IPS-NIHi11 (cell line): ENCODE data around the gene SLC33A1.
"Not testable (repeated sequence)": the region's sequence is repeated elsewhere in the genome, so short reads cannot be mapped to it uniquely, and the experiment has no call there.

Source experiments
- DNase-seq: peaks from one replicate; pipeline ENCODE4 v3.0.0; 2012; ENCODE audit warnings: mixed read lengths, low spot score

The SLC33A1 gene

DNA sequence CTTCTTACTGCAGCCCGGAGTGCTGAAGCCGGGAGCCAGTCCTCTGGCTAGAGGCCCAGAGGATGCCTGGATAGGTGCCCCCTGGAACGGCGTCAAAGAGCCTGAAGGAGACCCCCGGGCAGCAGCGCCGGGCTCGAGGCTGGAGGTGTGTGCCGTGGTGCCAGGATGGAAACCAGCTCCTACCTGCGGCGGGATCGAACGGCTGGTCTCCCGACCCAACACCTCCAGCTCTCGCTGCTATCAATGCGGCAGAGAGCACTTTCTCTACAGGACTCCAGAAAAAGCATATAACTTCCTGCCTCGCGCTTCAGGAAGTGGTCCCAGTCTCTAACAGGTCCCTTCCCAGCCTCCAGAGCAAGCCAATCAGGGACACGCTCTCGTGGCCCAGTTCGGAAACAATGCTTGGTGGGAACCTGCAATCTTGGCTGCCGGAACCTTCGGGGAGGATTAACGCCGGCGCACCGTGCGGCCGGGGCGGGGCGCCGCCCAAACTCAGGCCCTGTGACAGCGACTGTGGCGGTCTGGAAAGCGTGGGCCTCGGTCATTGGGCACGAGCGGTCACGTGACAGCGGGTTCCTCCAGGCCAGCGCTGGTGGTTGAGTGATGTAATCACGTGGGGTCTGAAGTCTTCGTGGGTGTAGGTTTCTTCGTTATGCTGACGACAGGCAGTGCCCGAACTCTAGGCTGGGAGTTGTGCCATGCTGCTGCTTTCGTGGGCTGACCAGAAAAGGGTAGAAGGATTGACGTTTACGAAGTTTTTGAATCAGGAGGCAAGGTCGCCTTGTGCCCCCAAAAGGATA is at the start of gene SLC33A1:
SLC33A1 (minus strand) TSS at position 287 of the 800 bp plus-strand sequence. CDS start 430 bp downstream, outside the sequence.
- peak; percentile 98 for DNase-seq

DNA sequence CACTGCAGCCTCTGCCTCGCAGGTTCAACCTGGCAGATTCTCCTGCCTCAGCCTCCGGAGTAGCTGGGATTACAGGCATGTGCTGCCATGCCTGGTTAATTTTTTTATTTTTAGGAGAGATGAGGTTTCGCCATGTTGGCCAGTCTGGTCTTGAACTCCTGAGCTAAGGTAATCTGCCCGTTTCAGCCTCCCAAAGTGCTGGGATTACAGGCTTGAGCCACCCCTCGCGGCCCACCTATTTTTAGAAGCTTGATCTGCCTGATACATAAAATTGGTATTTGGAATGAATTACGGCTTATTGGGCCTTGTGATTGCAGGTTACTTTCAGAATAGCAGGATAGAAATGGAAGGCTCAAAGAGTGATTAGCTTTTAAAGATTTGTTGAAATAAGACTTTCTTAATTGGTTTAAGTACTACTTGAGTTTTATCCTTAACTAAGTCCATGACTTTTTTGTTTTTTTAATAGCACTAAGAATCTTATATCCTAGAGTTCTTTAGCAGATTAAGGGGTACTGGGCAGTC is 41.2 kb upstream of the SLC33A1 start:
- no peak for DNase-seq

DNA sequence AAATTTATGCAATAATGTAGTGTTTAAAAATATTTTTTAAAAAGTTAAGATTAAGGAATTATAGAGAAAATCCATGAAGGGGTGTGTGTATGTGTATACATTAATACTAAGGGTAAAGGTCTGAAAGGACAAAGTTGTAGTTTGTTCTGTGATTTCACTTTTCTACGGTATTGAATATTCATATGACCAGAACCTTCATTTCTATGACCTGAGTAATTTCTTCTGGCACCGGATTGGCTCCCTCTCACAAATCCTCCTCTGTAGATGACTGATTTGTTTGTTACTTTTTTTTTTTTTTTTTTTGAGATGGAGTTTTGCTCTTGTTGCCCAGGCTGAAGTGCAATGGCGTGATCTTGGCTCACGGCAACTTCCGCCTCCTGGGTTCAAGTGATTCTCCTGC is 37.1 kb upstream of the SLC33A1 start:
- DNase-seq, result no peak

DNA sequence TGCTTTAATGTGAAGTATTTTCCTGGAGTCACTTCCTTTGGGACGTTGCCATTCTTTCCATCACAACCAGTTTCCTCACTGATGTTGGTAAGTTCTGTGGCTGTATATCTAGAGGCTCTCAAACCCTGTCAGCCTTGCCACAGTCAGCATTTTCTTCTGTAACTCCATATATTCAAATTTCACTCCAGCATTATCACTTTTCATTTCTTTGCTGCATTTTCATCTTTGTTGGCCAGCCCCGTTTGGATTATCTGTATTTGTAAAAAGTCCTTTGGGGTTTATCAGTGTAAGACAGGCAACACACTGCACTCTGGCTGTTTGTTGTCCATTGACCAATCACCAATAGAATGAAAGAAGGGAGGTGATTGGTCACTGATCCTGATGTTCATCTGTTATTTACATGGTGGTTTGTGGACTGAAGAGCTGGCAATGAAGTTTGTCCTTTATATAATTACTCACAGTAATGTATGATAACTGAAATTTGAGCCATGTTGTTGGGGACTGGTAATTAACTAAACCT is 36.5 kb upstream of the SLC33A1 start:
- DNase-seq, result peak; percentile 17

DNA sequence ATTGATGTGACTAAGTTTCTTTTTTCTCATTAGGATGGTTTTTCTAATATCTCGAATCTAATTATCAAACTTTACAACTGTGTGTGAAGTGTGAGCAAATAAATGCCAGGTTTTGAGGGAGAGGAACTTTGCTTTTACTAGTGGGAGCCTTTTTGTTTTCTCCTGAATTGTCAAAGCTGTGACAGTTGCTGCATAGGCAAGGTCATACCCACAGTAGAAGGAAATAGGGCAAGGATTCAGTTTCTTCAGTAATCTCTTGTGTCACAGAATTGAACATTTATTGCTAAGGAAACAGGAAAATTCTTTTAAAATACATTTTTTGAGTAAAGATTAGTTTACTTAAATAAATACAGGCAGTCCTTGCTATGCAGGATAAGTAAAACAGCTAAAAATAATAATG is 35.7 kb upstream of the SLC33A1 start:
- DNase-seq, result no peak

DNA sequence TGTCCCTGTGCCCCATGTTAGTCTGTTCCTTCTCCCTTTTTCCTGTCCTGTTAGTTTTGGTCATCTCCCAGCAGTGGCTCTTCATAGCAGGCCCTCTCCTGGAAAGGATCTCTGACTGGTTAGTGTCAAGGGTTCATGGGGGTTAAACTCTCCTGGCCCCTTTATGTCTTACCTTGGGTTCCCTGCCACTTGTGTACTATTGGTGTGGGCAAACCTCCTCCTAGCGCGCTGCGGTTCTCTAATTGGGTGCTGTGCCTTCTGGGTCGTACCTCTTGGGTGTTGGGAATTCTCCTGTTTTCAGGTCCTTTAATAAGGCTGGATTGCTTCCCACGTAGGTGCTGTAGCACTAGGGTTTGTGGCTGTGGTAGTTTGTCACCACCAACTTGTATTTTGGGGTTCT is 35.0 kb upstream of the SLC33A1 start:
- no peak for DNase-seq

DNA sequence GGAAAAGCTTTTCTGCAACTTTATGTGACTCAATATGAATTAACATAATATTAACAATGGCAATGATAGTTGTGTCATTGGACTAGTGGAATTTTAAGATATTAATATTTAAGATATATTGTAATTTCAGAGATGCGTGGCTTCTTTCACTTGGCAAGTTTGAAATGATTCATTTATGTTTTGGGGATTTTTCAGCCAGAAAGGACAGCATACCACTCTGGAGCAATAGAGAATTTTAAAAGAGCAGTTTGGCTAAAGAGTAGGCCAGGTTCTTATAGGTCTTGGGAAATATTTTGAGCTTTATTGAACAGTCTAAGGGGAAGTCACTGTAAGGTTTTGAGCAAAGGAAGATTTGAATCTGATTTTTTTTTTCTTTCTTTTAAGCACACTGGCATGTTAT is 32.7 kb upstream of the SLC33A1 start:
- no peak for DNase-seq

DNA sequence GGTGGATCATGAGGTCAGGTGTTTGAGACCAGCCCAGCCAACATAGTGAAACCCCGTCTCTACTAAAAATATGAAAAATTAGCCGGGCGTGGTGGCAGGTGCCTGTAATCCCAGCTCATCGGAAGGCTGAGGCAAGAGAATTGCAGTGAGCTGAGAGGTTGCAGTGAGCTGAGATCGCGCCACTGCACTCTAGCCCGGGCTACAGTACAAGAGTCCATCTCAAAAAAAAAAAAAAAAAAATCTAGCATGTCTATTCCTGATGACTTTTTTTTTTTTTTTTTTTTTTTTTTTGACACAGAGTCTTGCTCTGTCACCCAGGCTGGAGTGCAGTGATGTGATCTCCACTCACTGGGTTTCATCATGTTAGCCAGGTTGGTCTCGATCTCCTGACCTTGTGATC is 32.1 kb upstream of the SLC33A1 start:
- DNase-seq, result not testable (repeated sequence)

DNA sequence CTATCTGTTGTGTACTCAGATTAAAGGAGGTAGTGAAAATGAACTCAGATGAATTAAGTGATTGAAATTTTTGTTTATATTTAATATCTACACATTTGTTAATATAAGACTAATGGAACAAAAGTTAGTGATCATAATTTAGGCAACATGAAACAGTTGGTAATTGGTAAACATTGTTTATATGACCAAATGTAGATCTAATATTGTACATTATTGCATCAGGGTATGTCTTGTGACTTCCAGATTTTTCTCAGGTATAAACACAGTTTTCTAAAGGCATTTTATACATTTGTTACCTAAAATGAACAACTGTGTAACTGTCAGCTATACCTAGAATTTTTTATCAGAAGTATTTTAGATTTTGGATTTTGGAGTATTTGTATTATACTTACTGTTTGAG is 31.1 kb upstream of the SLC33A1 start:
- DNase-seq, result no peak

DNA sequence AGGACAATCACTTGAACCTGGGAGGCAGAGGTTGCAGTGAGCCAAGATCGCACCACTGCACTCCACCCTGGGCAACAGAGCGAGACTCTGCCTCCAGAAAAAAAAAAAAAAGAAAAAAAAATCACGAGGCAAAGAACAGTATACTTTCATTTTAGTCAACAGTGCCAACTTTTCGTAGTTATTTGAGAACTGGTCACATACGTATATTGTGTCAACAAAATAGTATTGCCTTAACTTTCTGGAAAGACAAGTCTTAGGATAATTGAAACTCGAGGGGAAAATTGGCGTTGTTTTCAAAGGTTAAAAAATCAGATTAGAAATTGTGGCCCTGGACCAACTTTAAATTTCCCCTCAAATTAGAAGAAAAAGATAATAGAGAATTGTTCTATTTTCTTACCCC is 30.1 kb upstream of the SLC33A1 start:
- no peak for DNase-seq

DNA sequence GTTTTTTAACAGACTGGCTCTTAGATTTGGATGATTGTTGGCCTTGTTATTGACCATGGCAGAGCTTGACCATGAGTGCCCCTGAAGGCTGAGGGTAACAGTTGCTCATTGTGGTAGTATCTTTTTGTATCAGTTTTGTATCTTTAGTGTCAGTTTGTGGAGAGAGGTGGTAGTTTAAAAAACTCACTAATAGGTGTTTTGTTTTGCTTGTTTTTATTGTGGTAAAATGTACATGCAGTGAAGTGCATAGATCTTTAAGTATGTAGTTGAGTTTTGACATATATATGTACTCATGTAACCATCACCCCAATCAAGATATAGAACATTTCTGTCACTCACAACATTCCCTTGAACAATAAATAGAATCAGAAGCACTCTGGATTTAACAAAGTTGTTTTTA is 26.1 kb upstream of the SLC33A1 start:
- no peak for DNase-seq

DNA sequence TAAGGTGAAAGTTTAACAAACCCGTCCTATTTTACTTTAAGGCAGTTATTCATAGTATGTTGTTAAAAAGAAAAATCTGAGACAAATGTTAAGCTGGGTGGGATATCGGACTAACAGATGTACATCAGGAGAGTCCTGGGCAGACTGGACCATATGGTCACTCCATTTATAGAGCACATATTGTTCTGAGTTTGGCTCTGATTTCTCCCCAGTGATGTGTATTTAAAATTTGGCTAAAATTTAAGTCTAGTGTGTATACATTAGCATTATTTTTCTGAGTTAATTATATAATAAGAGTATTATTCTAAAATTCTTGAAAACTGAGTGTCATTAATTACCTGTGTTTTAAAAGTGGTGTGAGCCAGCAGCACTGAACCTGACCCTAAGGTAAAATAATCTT is 22.3 kb upstream of the SLC33A1 start:
- DNase-seq, result no peak

DNA sequence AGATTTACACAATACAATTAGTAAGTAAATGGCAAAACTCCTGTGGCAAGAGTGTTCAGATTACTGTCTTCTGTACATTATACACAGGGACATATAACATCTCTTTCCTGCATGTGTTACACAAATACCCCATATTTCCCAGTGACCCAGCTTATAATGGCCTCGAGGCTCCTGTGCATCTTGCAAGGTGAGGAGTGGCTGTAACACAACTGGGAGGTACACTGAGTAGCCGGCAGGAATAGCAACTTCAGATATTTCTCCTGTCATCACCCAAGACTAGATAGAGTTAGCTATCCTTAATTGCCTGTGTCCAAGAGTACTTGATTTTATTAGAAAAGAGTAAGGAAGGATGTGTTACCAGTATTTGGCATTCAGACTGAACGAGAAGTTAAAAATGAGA is 21.8 kb upstream of the SLC33A1 start:
- DNase-seq, result no peak

DNA sequence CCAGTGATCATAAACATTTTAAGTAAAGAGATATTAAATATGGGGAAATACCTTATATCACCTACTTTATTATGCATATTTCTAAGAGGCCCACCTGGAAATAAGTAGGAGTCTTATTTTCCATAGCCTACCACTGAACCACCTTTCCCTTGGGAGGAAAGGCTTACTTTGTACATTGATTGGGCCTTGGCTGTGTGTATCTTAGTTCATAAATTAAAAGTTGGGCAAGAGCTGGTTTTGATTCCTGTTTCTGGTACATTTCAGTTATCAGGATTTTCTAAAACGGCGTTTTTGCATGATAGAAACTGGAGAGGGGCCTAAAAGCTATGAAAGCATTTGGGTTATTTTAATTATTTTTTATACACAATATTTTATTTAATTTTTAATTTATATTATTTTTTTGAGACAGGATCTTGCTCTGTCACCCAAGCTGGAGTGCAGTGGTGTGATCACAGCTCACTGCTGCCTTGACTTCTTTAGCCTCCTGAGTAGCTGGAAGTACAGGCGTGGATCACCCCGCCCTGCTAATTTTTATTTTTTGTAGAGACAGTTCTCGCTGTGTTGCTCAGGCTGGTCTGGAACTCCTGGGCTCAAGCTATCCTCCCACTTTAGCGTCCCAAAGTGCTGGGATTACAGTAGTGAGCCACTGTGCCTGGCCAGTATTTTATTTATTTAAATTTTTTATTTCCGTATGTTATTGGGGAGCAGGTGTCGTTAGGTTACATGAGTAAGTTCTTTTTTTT is 18.8 kb upstream of the SLC33A1 start:
- DNase-seq, result no peak

DNA sequence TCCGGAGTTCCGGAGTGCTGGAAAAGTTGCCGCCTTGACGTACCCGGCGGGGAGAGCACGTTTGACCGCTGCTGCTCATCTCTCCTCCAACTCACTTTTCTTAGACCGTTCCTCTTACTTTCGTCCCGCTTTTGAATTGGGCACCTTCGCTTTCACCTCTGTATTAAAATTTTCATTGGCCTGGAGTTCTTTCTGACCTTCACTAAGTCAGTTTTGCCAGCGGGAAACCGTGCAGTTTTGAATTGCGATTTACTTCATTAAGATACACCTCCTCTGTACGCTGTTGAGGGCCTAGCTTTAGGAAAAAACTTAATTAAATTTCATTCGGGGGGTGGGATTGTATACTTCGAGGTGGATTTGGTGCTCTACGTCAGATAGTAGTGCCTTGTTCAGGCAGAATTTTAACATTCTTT is 17.5 kb upstream of the SLC33A1 start:
- no peak for DNase-seq

DNA sequence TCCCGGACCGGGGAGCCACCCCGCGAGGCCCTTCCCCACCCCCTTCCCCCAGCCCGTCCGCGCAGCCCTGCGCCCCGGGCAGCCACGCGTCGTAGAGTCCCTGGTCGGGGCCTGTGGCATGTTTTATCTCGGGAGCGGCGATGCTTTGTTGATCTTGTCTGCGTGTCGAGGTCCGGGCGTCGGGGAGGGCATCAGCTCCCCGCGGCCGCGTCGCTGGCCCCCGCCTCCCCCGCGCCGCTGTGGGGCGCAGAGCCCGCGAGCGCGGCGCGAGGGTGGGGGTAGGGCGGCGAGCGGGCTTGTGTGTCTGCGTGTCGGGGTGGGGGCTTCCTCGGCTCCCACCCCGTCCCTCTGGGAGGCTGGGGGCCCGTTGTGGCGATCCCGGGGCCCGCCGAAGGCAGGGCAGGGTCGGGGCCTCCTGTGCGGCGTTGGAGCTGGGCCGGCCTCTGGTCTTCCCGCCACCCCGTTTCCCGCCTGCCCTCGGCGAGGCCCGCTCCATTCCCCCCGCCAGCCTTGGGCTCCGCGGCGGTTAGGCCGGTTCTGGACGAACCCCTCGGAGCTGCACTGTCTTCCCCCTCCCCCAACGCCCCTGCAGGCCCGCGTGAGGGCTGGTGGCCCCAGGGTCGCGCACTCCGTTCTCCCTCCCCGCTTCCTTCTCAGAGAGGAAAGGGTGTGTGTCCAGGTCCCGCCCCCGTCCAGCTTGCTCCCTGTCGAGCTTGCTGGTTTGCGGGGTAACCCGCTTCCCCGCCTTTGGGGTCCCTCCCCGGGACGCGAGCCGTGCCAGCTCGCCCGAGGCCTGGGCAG is 16.9 kb upstream of the SLC33A1 start:
- peak; percentile 53 for DNase-seq

DNA sequence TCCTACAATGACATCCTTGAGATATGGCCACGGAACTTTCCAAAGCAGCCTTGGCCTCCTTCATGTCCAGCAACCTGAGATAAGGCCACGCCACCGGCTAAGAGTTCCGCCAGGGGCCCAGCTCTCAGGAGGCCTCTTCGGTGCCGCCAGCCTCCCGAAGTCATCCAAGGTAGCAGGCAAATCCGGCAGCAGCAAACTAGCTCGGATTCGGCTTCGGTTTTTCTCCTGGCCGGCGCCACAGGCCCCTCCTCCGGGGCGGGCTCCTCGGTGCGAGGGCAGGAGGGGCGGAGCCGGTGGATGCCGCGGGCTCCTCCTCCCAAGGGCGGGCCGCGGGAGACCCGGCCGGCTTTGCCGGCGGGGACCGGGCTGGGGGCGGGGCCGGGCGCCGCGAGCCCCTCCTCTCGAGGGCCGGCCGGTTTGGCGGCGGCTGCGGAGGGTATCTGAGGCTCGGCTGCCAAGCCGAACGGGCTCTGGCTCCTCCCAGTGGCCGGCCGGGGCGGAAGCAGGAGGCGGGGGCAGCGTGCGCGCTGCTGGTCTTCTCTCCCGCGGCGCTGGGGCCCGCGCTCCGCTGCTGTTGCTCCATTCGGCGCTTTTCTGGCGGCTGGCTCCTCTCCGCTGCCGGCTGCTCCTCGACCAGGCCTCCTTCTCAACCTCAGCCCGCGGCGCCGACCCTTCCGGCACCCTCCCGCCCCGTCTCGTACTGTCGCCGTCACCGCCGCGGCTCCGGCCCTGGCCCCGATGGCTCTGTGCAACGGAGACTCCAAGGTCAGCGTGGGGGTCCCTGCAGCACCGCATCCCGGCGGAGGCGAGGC is 16.1 kb upstream of the SLC33A1 start, which contains the start of gene GMPS:
GMPS (plus strand) TSS at position 518 of the 812 bp plus-strand sequence; CDS start at position 739, 221 bp downstream.
- DNase-seq, result peak; percentile 97

DNA sequence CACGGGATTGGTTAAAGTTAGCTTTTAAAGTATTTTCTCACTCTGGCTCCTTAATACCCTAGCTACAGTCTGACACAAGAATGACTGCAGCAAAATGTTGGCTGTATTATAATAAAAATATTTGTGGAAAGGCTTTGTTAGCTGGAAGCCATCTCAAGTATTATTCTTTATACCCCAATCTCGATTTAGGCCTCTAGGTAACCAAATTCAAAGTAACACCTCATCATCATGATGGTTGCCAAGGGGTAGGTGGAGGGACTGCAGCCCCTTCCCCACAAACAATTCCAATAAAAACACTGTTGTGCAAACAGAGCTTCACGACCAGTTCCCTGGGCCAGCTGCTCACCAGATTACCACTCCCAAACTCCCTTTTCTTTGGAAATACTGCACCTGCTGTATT is 15.5 kb upstream of the SLC33A1 start:
- DNase-seq, result peak; percentile 24

DNA sequence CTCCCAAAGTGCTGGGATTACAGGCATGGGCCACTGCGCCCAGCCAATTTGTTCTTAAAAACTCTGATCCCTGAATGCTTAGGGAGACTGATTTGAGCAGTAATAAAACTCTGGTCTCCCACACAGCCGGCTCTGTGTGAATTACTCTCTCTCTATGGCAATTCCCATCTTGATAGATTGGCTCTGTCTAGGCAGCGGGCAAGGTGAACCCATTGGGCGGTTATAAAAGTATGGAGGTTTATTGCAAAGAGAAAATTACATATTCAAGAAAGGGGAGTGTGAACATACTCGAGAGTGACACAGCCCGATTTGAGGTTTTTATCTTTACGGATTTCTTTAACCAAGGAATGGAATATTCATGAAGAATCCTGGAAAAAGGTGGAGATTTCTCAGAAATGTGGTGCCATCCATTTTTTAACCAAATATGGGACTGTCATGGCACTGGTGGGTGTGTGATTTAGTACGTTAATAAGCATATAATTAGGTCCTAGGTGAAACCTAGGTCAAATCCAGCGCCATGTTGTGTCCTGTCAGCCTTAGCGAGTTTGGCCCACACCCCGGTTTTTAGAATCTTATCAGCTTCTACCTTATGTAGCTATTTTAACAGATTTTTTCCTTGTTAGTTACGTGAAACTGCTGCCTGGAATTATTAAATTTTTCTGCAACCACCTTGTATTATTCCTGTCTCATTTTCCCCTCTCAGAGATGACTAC is 9.0 kb upstream of the SLC33A1 start:
- no peak for DNase-seq

DNA sequence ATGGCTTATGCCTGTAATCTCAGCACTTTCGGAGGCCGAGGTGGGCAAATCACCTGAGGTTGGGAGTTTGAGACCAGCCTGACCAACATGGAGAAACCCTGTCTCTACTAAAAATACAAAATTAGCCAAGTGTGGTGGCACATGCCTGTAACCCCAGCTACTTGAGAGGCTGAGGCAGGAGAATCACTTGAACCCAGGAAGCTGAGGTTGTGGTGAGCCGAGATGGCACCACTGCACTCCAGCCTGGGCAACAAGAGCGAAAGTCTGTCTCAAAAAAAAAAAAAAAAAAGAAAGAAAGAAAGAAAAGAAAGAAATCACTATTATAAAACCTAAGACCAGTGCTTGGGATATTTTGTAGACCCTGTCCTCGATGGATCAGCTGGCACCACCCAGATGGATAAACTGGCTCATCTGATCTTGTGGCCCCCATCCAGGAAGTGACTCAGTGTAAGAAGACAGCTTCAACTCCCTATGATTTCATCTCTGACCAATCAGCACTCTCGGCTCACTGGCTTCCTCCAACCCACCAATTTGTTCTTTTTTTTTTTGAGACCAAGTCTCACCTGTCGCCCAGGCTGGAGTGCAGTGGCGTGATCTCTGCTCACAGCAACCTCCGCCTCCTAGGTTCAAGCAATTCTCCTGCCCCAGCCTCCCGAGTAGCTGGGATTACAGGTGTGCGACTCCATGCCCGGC is 8.2 kb upstream of the SLC33A1 start:
- DNase-seq, result not testable (repeated sequence)
